Stimulated activated naive B cell treated with anti-CD40 and anti-IgM and Interleukin-4, amounts not matched to agents 10 μg/mL and 1 μg/mL and 100 μg/mL, for 72 hours (primary cell): ENCODE data around the gene TRIM44.
"Not testable (repeated sequence)": the region's sequence is repeated elsewhere in the genome, so short reads cannot be mapped to it uniquely, and the experiment has no call there.

ENCODE experiments used
- ATAC-seq, 2 donors: fragments of 150-1000 bp; cut with Tn5 transposase; replicated peaks; 2 replicates each; pipeline ENCODE4 v1.10.0; 2021; ENCODE audit warnings: moderate library complexity in 1 of 2
- DNase-seq: peaks from one replicate; pipeline ENCODE4 v3.0.0; 2021
- H3K27ac Mint-ChIP-seq: one replicate; pipeline ENCODE4 v1.8.0; 2022; ENCODE audit warnings: mild to moderate bottlenecking, mixed read lengths
- H3K27me3 Mint-ChIP-seq, 2 donors: one replicate each; pipeline ENCODE4 v1.8.0; 2022; ENCODE audit warnings: mixed read lengths in 2 of 2
- H3K36me3 Mint-ChIP-seq, 2 donors: one replicate each; pipeline ENCODE4 v1.8.0; 2022; ENCODE audit warnings: mixed read lengths in 2 of 2, mild to moderate bottlenecking in 1 of 2
- H3K4me1 Mint-ChIP-seq, 2 donors: one replicate each; pipeline ENCODE4 v1.8.0; 2022; ENCODE audit warnings: mixed read lengths in 2 of 2, mild to moderate bottlenecking in 1 of 2
- H3K4me3 Mint-ChIP-seq, 2 donors: one replicate each; pipeline ENCODE4 v1.8.0; 2022; ENCODE audit warnings: mild to moderate bottlenecking in 2 of 2, mixed read lengths in 2 of 2, moderate library complexity in 1 of 2
- H3K9me3 Mint-ChIP-seq, 2 donors: one replicate each; pipeline ENCODE4 v1.8.0; 2022; ENCODE audit warnings: mixed read lengths in 2 of 2, mild to moderate bottlenecking in 1 of 2

The TRIM44 gene

DNA sequence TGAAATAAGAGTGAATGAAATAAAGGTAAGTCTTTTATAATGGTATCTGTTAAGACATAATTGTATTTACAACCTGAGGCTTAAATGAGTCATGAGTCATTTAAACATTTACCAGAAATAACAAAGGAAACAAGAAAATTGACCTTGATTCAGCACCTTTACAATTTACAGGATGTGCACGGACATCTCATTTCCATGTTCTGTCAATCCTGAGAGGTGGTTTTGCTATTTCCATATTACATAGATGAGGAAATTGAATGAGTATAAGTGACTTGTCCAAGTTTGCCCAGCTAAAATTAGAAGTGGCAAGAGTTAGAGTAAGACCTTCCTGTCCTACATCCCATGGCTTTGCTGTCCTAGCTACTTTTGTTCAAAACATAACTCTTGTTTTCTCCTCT, 89.1 kb downstream of the TRIM44 start:
- Mint-ChIP-seq H3K27me3 (no peaks in the 10 kb centered on the region), H3K36me3 (peaks cover 28 to 67% of the 10 kb centered on the region in 2 donors), H3K27ac (no peak overlapping the region), H3K9me3 (peaks cover 3% of the 10 kb centered on the region in 2 donors), H3K4me1 (peaks cover 5 to 40% of the 10 kb centered on the region in 2 donors), H3K4me3 (no peak overlapping the region)
- DNase-seq (no peak), ATAC-seq (no peak)

DNA sequence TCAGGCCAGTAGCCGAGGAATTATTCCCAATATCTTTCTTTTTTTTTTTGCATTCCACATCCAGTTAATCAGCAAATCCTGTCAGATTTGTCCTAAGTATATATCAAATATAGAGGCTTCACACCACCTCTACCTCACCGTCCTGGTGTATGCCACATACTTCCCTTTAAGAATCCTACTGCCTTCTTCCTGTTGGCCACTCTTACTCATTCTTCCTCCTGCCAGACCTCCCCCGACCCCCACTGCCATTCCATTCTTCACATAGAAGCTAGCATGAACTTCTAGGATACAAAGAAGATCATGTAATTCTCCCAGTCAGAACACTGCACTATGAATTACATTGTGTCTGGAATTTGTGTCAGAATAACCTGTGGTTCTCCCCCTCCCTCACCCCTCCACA, 89.5 kb downstream of the TRIM44 start:
- Mint-ChIP-seq H3K4me1 (peaks cover 5 to 39% of the 10 kb centered on the region in 2 donors), H3K9me3 (peaks cover 3% of the 10 kb centered on the region in 2 donors), H3K27me3 (no peaks in the 10 kb centered on the region), H3K27ac (no peak overlapping the region), H3K4me3 (no peak overlapping the region), H3K36me3 (peaks cover 28 to 72% of the 10 kb centered on the region in 2 donors)
- no peak for ATAC-seq
- no peak for DNase-seq

DNA sequence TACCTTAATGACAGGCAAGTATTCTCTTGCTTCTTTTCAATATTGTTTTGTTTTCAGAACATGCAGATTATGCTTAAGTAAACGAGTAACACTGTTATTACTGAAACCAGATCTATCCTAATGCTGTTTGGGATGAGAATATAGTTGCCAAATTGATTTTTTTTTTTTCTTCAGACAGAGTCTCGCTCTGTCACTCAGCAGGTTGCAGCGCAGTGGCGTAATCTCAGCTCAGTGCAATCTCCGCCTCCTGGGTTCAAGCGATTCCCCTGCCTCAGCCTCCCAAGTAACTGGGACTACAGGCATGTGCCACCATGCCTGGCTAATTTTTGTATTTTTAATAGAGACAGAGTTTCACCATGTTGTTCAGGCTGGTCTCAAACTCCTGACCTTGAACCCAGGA, 91.0 kb downstream of the TRIM44 start:
- not testable (repeated sequence) for H3K4me3 Mint-ChIP-seq, H3K27me3 Mint-ChIP-seq, ATAC-seq, H3K27ac Mint-ChIP-seq, DNase-seq, H3K9me3 Mint-ChIP-seq
- peaks cover 9 to 47% of the 10 kb centered on the region in 2 donors for H3K4me1 Mint-ChIP-seq
- H3K36me3 Mint-ChIP-seq, result peaks cover 33 to 75% of the 10 kb centered on the region in 2 donors

- H3K9me3 Mint-ChIP-seq, H3K27ac Mint-ChIP-seq, DNase-seq, H3K4me3 Mint-ChIP-seq, H3K27me3 Mint-ChIP-seq, ATAC-seq: not testable (repeated sequence)
- Mint-ChIP-seq H3K36me3 (peaks cover 42 to 62% of the 10 kb centered on the region in 2 donors), H3K4me1 (peaks cover 14 to 51% of the 10 kb centered on the region in 2 donors)
Measured at GRCh38 chr11:35759951-35760350, 97.4 kb downstream of the TRIM44 start.

DNA sequence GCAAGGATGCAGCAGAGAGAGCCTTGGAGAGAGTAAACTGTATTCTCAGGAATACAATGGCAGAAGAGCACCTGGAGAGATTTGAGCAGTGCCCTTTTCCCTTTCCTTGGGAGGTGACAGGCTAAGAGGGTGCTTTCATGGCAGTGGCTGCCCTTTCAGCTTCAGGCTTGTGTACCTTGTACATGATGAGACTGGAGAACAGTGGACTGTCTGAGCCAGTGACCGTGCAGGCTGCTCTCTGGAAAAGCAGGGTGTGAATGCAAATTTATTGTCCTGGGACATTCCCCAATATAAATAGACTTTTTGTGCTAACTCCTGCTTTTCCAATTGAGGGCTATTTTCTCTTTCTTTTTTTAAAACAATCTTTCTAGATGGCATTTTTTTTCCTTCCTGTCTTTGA, 99.3 kb downstream of the TRIM44 start:
- Mint-ChIP-seq H3K27me3 (no peaks in the 10 kb centered on the region), H3K9me3 (peaks cover 0 to 6% of the 10 kb centered on the region in 2 donors), H3K36me3 (peaks cover 41 to 67% of the 10 kb centered on the region in 2 donors), H3K4me1 (peaks cover 19 to 69% of the 10 kb centered on the region in 2 donors), H3K27ac (no peak overlapping the region), H3K4me3 (no peak overlapping the region)
- DNase-seq, result no peak
- ATAC-seq, result no peak

DNA sequence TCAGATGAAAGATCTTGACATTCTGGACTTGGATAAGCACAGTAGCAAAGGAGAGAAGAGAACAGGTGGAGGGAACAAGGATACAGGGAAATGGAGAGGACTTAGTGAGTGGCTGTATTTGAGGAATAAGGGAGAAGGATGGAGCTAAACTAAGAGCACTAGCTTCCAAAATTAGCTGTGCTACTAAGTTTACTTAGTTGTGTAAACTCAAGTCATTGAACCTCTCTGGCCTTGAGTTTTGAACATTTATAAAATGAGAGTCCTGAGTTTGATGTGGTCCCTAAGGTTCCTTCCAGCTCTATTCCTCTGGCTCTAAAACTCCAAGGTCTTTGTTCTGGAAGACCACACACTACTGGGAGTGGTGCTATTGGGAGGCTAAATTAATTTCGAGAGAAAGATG, 100.7 kb downstream of the TRIM44 start:
- Mint-ChIP-seq H3K27ac (no peak overlapping the region), H3K36me3 (peaks cover 36 to 58% of the 10 kb centered on the region in 2 donors), H3K27me3 (no peaks in the 10 kb centered on the region), H3K9me3 (no peaks in the 10 kb centered on the region), H3K4me1 (peaks cover 15 to 58% of the 10 kb centered on the region in 2 donors), H3K4me3 (no peak overlapping the region)
- DNase-seq, result no peak
- no peak for ATAC-seq

GRCh38 chr11:35763765-35764164, 101.2 kb downstream of the TRIM44 start:
- DNase-seq, result no peak
- Mint-ChIP-seq H3K4me3 (no peak overlapping the region), H3K27ac (no peak overlapping the region), H3K9me3 (no peaks in the 10 kb centered on the region), H3K4me1 (peaks cover 15 to 58% of the 10 kb centered on the region in 2 donors), H3K36me3 (peaks cover 35 to 58% of the 10 kb centered on the region in 2 donors), H3K27me3 (no peaks in the 10 kb centered on the region)
- no peak for ATAC-seq

DNA sequence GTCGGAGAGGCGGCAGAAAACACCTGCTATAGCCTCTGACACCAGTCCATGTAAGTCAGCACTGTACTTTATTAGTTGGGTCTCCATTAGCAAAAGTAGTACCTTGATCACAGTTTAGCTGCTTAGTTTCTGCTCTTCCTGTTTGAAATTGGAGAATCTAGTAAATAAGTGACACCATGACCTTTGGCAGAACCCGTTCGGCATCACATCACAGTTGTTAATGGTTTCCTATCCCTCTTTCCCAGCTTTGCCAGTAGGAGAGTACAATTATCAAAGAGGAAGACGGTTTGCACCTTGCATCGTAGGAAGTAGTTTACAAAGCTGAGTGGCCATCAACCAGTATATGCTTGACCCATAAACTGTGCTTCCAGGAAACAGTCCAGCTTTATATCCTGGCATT, 101.8 kb downstream of the TRIM44 start:
- no peak overlapping the region for H3K27ac Mint-ChIP-seq
- H3K4me3 Mint-ChIP-seq, result no peak overlapping the region
- DNase-seq, result no peak
- H3K27me3 Mint-ChIP-seq, result no peaks in the 10 kb centered on the region
- ATAC-seq, result no peak
- peaks cover 3 to 4% of the 10 kb centered on the region in 2 donors for H3K9me3 Mint-ChIP-seq
- H3K4me1 Mint-ChIP-seq, result peaks cover 15 to 58% of the 10 kb centered on the region in 2 donors
- peaks cover 34 to 56% of the 10 kb centered on the region in 2 donors for H3K36me3 Mint-ChIP-seq

DNA sequence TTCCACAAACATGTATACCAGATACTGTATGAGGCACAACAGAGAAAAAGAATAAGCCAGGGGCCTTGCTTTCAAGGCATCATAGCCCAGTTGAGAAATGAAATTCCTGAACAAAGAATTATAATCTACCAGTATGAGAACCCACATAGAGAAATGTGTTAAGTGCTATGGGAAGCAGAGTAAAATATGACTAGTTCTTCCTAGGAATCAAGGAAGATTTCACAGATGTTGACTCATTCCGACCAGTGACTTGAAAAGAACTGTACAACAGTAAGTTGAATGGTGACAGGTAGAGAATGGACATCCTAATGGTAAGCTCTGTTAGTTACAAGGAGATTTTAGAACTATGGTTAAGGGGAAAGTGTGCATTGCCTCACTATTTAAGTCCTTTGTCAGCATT, 102.6 kb downstream of the TRIM44 start:
- Mint-ChIP-seq H3K27me3 (no peaks in the 10 kb centered on the region), H3K27ac (no peak overlapping the region), H3K4me3 (no peak overlapping the region), H3K4me1 (peaks cover 16 to 52% of the 10 kb centered on the region in 2 donors), H3K9me3 (peaks cover 4 to 5% of the 10 kb centered on the region in 2 donors), H3K36me3 (peaks cover 34 to 55% of the 10 kb centered on the region in 2 donors)
- DNase-seq (no peak), ATAC-seq (no peak)

DNA sequence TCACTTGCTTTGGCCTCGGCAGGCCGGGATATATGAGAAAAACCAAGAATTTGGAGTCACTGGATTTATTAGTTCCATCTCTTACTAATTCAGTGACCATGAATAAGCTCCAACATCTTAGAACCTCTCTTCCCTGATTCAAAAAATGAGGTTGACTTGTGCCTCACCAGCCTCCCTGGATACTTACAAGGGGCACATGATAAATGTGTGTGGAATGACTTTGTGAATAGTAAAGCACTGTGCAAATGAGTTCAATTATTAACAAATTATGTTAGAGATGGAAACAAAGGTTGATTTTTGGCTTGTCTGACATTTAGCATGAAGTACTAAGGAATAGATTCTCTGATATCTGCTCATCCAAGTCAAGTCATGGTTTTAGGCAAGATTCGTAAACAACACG, 104.1 kb downstream of the TRIM44 start:
- Mint-ChIP-seq H3K36me3 (peaks cover 44 to 63% of the 10 kb centered on the region in 2 donors), H3K27me3 (no peaks in the 10 kb centered on the region), H3K4me3 (no peak overlapping the region), H3K4me1 (peaks cover 15 to 48% of the 10 kb centered on the region in 2 donors), H3K9me3 (peaks cover 11 to 13% of the 10 kb centered on the region in 2 donors), H3K27ac (no peak overlapping the region)
- ATAC-seq (no peak), DNase-seq (no peak)

- peaks cover 15 to 29% of the 10 kb centered on the region in 2 donors for H3K4me1 Mint-ChIP-seq
- H3K27ac Mint-ChIP-seq, H3K27me3 Mint-ChIP-seq, DNase-seq, ATAC-seq, H3K4me3 Mint-ChIP-seq: not testable (repeated sequence)
- H3K36me3 Mint-ChIP-seq, result peaks cover 56 to 77% of the 10 kb centered on the region in 2 donors
- H3K9me3 Mint-ChIP-seq, result peaks cover 20 to 25% of the 10 kb centered on the region in 2 donors
Measured at GRCh38 chr11:35770425-35770824, 107.8 kb downstream of the TRIM44 start.

GRCh38 chr11:35771722-35772121, 109.1 kb downstream of the TRIM44 start:
- Mint-ChIP-seq H3K9me3 (peaks cover 27 to 30% of the 10 kb centered on the region in 2 donors), H3K36me3 (peaks cover 64 to 80% of the 10 kb centered on the region in 2 donors), H3K4me3 (no peak overlapping the region), H3K27ac (no peak overlapping the region), H3K27me3 (no peaks in the 10 kb centered on the region), H3K4me1 (peaks cover 15 to 27% of the 10 kb centered on the region in 2 donors)
- DNase-seq (no peak), ATAC-seq (no peak)

GRCh38 chr11:35777241-35777640, 114.7 kb downstream of the TRIM44 start:
- peaks cover 14 to 19% of the 10 kb centered on the region in 2 donors for H3K9me3 Mint-ChIP-seq
- H3K4me3 Mint-ChIP-seq, H3K27me3 Mint-ChIP-seq, ATAC-seq, H3K27ac Mint-ChIP-seq, DNase-seq: not testable (repeated sequence)
- peaks cover 26 to 32% of the 10 kb centered on the region in 2 donors for H3K4me1 Mint-ChIP-seq
- peaks cover 56 to 81% of the 10 kb centered on the region in 2 donors for H3K36me3 Mint-ChIP-seq

DNA sequence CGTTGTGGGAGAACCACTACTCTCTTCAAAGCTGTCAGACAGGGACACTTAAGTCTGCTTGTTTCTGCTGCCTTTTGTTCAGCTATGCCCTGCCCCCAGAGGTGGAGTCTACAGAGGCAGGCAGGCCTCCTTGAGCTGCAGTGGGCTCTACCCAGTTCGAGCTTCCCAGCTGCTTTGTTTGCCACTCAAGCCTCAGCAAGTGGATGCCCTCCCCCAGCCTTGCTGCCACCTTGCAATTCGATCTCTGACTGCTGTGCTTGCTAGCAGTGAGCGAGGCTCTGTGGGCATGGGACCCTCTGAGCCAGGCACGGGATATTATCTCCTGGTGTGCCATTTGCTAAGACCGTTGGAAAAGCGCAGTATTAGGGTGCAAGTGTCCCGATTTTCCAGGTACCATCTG, 116.4 kb downstream of the TRIM44 start:
- ATAC-seq, H3K4me3 Mint-ChIP-seq, DNase-seq, H3K27ac Mint-ChIP-seq, H3K27me3 Mint-ChIP-seq: not testable (repeated sequence)
- Mint-ChIP-seq H3K9me3 (peaks cover 5 to 14% of the 10 kb centered on the region in 2 donors), H3K36me3 (peaks cover 45 to 68% of the 10 kb centered on the region in 2 donors), H3K4me1 (peaks cover 29 to 48% of the 10 kb centered on the region in 2 donors)

GRCh38 chr11:35779409-35779808, 116.8 kb downstream of the TRIM44 start:
- ATAC-seq, result no peak
- H3K4me1 Mint-ChIP-seq, result peaks cover 31 to 51% of the 10 kb centered on the region in 2 donors

More at GRCh38 chr11:35779409-35779808, 116.8 kb downstream of the TRIM44 start:
- Mint-ChIP-seq H3K27ac (no peak overlapping the region), H3K4me3 (no peak overlapping the region), H3K27me3 (no peaks in the 10 kb centered on the region), H3K9me3 (peaks cover 5 to 13% of the 10 kb centered on the region in 2 donors), H3K36me3 (peaks cover 41 to 63% of the 10 kb centered on the region in 2 donors)
- DNase-seq, result no peak
